GM18520 (cell line): ENCODE measurements around the gene SIGLEC14.
"Not testable (repeated sequence)": the region's sequence is repeated elsewhere in the genome, so short reads cannot be mapped to it uniquely, and the experiment has no call there.

Experiments
- ATAC-seq: cut with Tn5 transposase; IDR thresholded peaks from one replicate; pipeline ENCODE4 v1.9.1; 2021; ENCODE audit not compliant: unreplicated experiment

The SIGLEC14 gene, protein sequence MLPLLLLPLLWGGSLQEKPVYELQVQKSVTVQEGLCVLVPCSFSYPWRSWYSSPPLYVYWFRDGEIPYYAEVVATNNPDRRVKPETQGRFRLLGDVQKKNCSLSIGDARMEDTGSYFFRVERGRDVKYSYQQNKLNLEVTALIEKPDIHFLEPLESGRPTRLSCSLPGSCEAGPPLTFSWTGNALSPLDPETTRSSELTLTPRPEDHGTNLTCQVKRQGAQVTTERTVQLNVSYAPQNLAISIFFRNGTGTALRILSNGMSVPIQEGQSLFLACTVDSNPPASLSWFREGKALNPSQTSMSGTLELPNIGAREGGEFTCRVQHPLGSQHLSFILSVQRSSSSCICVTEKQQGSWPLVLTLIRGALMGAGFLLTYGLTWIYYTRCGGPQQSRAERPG

GRCh38 chr19:51646730-51647129 lies at the start of gene SIGLEC14:
TSS of gene SIGLEC14 (minus strand) at chr19:51646825. CDS start at chr19:51646759, 66 bp downstream.
- ATAC-seq, result not testable (repeated sequence)

- ATAC-seq, result no peak
Measured at GRCh38 chr19:51695702-51696315, 49.2 kb upstream of the SIGLEC14 start.

GRCh38 chr19:51695088-51695487 lies 48.5 kb upstream of the SIGLEC14 start:
- ATAC-seq, result no peak

GRCh38 chr19:51694318-51695085 lies 47.9 kb upstream of the SIGLEC14 start:
- no peak for ATAC-seq

GRCh38 chr19:51693819-51694218 lies 47.2 kb upstream of the SIGLEC14 start:
- no peak for ATAC-seq

- no peak for ATAC-seq
Measured at GRCh38 chr19:51693260-51693659, 46.6 kb upstream of the SIGLEC14 start, which contains the start of gene SPACA6. TSS of gene SPACA6 (plus strand) at chr19:51693330. CDS start at chr19:51693527, 197 bp downstream.

GRCh38 chr19:51692468-51692867 lies 45.8 kb upstream of the SIGLEC14 start:
- no peak for ATAC-seq

DNA sequence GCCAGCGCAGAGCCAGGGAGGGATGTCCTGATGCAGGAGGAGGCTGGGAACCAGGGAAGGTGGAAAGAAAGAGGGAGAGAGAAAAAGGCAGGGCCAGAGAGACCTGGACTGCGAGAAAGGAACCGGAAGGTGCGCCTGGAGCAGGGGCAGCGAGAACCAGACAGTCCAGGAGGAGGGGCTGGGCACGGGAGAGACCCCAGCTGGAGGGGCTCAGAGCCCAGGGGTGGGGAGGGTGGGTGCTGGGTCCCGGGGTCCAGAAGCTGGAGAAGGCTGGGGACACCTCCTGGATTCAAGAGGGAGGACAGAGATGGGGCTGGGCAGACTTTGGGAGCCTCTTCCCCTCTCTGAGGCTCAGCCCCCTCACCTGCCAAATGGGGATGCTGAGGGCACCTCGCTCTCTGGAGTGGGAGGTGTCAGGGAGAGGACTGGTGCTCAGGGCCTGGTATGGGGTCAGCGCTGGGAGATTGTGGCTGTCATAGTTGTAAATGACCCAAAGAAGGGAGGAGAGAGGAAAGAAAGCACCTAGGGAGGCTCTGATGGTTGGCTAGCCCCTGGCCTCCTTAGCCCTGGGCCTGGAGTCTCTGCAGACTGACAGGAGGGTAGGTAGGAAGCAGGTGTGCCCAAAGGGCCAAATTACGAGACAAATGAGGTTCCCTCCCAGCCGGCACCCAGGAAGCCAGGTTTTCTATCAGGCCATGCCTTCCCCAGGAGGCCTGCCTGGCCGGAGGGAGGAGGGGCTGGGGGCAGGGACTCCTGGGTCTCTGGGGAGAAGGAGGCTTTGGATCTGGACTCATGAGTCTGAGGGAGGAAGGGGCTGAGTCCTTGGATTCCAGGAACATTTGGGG lies 45.2 kb upstream of the SIGLEC14 start:
- ATAC-seq, result no peak

- ATAC-seq, result no peak
Measured at GRCh38 chr19:51691074-51691583, 44.5 kb upstream of the SIGLEC14 start.

GRCh38 chr19:51690454-51691073 lies 43.9 kb upstream of the SIGLEC14 start:
- ATAC-seq, result no peak

DNA sequence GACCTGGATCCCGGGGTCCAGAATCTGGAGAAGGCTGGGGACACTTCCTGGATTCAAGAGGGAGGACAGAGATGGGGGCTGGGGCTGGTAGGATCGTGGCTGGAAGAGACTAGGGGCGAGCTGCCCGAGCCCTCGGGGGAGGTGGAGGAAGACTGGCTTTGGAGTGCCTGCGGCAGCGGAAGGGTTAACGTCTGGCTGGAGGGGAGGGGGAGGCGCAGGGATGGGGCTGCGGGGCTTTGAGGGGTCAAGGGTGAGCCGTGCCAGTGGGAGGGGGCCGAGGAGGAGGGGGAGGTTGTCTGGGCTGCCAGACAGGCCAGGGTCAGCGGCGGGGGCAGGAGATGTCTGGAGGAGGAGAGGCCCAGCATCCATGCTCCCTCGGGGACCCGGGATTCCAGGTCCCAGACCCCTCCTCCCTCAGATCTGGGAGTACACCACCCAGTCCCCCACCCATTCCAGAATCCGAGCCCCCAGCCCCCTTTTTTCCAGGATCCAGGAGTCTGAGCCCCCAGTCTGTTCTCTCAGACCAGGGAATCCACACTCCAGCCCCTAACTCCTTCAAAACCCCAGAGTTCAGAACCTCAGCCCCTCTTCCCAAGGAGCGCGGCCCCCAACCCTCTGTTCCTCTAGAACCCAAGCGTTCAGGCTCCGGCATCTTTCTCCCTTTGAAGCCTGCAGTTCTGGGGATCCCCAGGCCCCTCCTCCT lies 43.3 kb upstream of the SIGLEC14 start:
- ATAC-seq, result no peak

- no peak for ATAC-seq
Measured at GRCh38 chr19:51688671-51689571, 42.3 kb upstream of the SIGLEC14 start.

DNA sequence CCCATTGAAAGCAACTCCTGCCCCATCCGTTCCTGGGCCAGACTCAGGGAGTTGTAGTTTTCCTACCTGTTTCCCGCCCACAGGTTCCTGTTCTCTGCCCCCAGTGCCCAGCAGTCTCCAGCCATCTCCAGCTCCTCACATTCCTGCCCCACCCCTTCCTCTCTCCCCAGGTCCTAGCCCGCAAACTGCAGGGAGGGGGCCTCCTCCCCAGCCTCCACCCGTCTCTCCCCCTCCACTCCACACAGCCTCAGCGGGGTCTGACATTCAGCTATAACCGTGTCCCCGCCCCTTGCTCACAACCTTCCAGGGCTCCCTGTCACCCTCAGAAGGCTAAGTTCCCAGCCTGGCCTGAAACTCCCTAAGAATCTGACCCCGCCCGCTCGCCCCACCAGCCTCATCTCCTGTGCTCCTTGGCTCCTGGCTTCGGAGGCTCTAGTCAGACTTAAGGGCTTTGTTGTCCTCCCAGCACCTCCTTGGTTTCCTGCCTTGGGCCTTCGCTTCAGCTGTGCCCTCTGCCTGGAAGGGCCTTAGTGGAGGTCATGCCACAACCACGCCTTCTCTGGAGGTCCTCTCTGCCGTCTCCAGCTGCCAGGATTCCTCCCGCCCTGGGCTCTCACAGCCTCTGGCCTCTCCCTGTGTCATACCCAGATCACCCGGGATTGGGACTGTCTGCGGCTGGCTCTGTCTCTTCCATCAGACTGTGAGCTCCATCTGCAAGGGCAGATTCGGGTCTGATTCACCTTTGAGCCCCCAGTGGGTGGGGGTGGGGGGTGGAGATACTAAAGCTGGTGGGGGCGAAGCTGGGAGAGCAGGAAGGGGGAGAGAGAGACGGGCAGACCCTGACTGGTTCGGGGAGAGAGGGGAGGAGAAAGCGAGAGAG lies 41.4 kb upstream of the SIGLEC14 start:
- ATAC-seq, result no peak

GRCh38 chr19:51686171-51686570 lies 39.5 kb upstream of the SIGLEC14 start:
- ATAC-seq, result no peak

DNA sequence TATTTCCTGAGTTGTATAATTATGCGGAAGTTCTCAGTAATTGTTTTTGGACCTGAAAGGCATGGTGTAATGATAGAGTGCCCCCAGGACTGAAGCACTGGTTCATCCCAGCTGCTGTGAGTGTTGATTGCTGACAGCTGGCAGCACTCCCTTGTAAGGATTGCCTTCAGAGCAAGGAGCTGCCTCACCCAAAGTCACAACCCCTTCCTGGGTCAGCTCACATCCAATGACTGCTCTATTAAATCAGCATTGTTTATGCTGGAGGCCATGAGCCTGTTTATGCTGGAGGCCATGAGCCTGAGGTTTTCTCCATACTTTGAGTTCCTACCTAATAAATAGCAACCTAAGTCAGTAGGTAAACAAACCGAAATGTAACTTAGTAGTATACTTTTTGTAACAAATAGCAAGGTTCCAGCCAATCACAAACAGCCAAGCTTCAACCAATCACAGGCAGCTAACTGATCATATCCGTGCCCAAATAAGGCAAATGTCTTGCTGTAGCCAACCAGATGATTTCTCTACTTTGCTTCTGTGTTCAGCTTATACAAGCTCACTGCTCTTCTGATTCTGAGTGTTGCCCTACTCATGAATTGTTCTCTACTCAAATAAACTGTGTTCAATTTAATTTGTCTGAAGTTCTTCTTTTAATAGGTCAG lies 34.8 kb upstream of the SIGLEC14 start:
- no peak for ATAC-seq

GRCh38 chr19:51680474-51680873 lies 33.8 kb upstream of the SIGLEC14 start:
- no peak for ATAC-seq

DNA sequence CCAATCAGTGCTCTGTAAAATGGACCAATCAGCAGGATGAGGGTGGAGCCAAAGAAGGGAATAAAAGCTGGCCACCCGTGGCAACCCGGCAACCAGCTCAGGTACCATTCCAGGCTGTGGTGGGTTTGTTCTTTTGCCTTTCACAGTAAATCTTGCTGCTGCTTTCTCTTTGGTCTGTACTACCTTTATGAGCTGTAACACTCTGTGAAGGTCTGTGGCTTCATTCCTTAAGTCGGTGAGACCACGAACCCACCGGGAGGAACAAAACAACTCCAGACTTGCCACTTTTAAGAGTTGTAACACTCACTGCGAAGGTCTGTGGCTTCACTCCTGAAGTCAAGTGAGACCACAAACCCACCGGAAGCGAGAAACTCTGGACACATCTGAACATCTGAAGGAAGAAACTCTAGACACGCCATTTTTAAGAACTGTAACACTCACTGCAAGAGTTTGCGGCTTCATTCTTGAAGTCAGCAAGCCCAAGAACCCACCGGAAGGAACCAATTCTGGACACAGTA lies 30.0 kb upstream of the SIGLEC14 start:
- no peak for ATAC-seq
